ENCODE data around the gene NOTCH3. TPM values are rescaled to one million over a fixed set of nuclear protein-coding genes. Genes with fewer than 3 reads are reported as not detected.

NOTCH3 gene
- total and polyA plus RNA-seq, 2 of the 8 experiments (the other 6 are each of a cell fraction or from before 2014, with no cell fraction given) = 37.5 to 107 TPM

DNA sequence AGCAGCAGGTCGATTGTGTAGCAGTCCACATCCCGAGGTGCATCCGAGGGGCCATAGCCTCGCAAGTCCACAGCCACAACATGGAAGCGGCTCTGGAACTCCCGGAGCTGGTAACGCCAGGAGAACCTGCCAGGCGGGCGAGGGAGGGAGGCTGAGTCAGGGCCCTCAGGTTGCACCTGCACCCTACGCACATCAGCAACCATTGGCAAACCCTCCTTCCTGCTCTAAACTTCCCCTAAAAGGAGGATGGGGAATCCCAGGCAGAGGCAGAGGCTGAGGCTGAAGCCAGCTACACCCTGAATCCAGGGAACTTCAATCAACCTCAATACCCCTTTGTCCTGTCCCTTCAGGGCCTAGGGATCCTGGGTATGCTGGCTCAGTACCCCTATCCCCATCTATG is 30.5 kb upstream of the NOTCH3 start (continued):
- TF ChIP-seq GTF2F1 (IDR thresholded peaks at IDR 0.05; ENCODE audit: borderline replicate concordance, low read depth, low read length) = no peak
- TF ChIP-seq BACH1 (IDR thresholded peaks at IDR 0.05; ENCODE audit: low read length) = no peak
- TF ChIP-seq SP2 (IDR thresholded peaks at IDR 0.05; ENCODE audit: low read length) = no peak

All from H1 (cell line).